K562 (cell line): ENCODE data around the gene ACBD4. TPM values are rescaled to one million over a fixed set of nuclear protein-coding genes. Genes with fewer than 3 reads are reported as not detected.

ENCODE experiments used
- BRD9 ChIP-seq: fragments of 450-650 bp; IDR thresholded peaks from 2 replicates; pipeline ENCODE4 v1.6.1; 2018; ENCODE audit warnings: low read depth; ENCODE audit not compliant: partially characterized antibody
- NR1H2 ChIP-seq: sonication (generic); formaldehyde crosslinking; IDR thresholded peaks from 2 replicates; pipeline ENCODE4 v1.4.0; 2020; ENCODE audit warnings: mild to moderate bottlenecking, missing genetic modification reagents
- PCBP1 ChIP-seq: fragments of 200-400 bp; formaldehyde crosslinking; IDR thresholded peaks from 2 replicates; pipeline ENCODE4 v1.6.1; 2018; ENCODE audit warnings: mild to moderate bottlenecking, low read depth, low read length; ENCODE audit not compliant: poor library complexity, severe bottlenecking
- PHB ChIP-seq: fragments of 250-450 bp; sonication (Bioruptor Pico); IDR thresholded peaks from 2 replicates; pipeline ENCODE4 v1.5.0; 2021
- POLR2A ChIP-seq: fragments of 450-650 bp; conservative IDR thresholded peaks from 2 replicates; pipeline ENCODE4 v1.6.1; 2016
- POLR2B ChIP-seq: fragments of 450-650 bp; IDR thresholded peaks from 2 replicates; pipeline ENCODE4 v1.6.1; 2018; ENCODE audit warnings: low read depth; ENCODE audit not compliant: partially characterized antibody
- PTTG1 ChIP-seq: fragments of 450-650 bp; IDR thresholded peaks from 2 replicates; pipeline ENCODE4 v1.6.1; 2016; ENCODE audit warnings: low read depth, mild to moderate bottlenecking, missing genetic modification characterization, missing compliant biosample characterization
- SMAD3 ChIP-seq: fragments of 450-650 bp; formaldehyde crosslinking; conservative IDR thresholded peaks from 2 replicates; pipeline ENCODE4 v1.4.0; 2020; ENCODE audit warnings: mild to moderate bottlenecking
- TFAM ChIP-seq: fragments of 250-450 bp; sonication (Bioruptor Pico); conservative IDR thresholded peaks from 2 replicates; pipeline ENCODE4 v1.5.0; 2021; ENCODE audit warnings: mild to moderate bottlenecking, moderate library complexity
- THAP7 ChIP-seq: fragments of 250-450 bp; sonication (Bioruptor Pico); IDR thresholded peaks from 2 replicates; pipeline ENCODE4 v1.5.0; 2021
- TRIM24 ChIP-seq, 2 experiments: fragments of 450-650 bp; IDR thresholded peaks; 2 replicates each; pipeline ENCODE4 v1.6.1; 2016
- XRCC4 ChIP-seq: IDR thresholded peaks from one replicate; pipeline ENCODE4 v1.6.1; 2011; ENCODE audit not compliant: insufficient read depth, insufficient read length; ENCODE audit errors: extremely low read depth
- ZNF431 ChIP-seq: sonication (generic); formaldehyde crosslinking; IDR thresholded peaks from 2 replicates; pipeline ENCODE4 v1.8.0; 2022; ENCODE audit warnings: mild to moderate bottlenecking, missing genetic modification reagents
- ZNF507 ChIP-seq: conservative IDR thresholded peaks from 2 replicates; pipeline ENCODE4 v1.6.1; 2017; ENCODE audit warnings: missing genetic modification characterization, missing compliant biosample characterization
- polyA plus RNA-seq, 8 experiments: library from polyadenylated mRNA; depleted of rRNA in 4 of 8; stranded (reverse) in 5 of 8; unstranded in 3 of 8; fragments of >200 nt; fragmentation: Nextera tagmentation in 2 of 8; fragmentation: Illumina TruSeq in 1 of 8; extraction: Ambion mirVana in 2 of 8; extraction: Trizol in 1 of 8; gene quantifications; 2 replicates each; pipeline versions ENCODE4 v1.2.1 to v1.2.3, GENCODE V29; 2011 to 2014; ENCODE audit warnings: inconsistent platforms in 1 of 8, missing spikeins in 1 of 8
- total RNA-seq, 7 experiments: library from RNA; depleted of rRNA in 6 of 7; stranded (reverse); fragments of >200 nt in 6 of 7; fragmentation: Illumina TruSeq in 2 of 7; extraction: Trizol in 2 of 7; gene quantifications; 2 replicates each; pipeline versions ENCODE4 v1.2.1 to v1.2.3, GENCODE V29; 2011 to 2021; ENCODE audit warnings: low replicate concordance in 1 of 7
- TF ChIP-seq, protein P1 (sequence below): sonication (generic); formaldehyde crosslinking; IDR thresholded peaks from 2 replicates; pipeline ENCODE4 v1.8.0; 2022; ENCODE audit warnings: mild to moderate bottlenecking, missing genetic modification reagents
- TF ChIP-seq, protein P2 (sequence below): fragments of 250-450 bp; sonication (Bioruptor Pico); IDR thresholded peaks from 2 replicates; pipeline ENCODE4 v1.6.1; 2021; ENCODE audit warnings: mild to moderate bottlenecking
- TF ChIP-seq, protein P3 (sequence below), 2 experiments: fragments of 150-350 bp in 1 of 2; IDR thresholded peaks; 2 replicates each; pipeline ENCODE4 v1.6.1; 2012 to 2016; ENCODE audit warnings: low read depth in 2 of 2, low read length in 2 of 2, mild to moderate bottlenecking in 1 of 2, moderate library complexity in 1 of 2

ACBD4 gene
- total and polyA plus RNA-seq, 9 of the 15 experiments (the other 6 are each of a cell fraction or from before 2014, with no cell fraction given), result 0.14 to 6.9 (median 4.6) TPM

GRCh38 chr17:45148183-45149036 lies 12.9 kb downstream of the ACBD4 start, which contains the start of gene HEXIM1 (continued):
- TF ChIP-seq, protein P1, sequence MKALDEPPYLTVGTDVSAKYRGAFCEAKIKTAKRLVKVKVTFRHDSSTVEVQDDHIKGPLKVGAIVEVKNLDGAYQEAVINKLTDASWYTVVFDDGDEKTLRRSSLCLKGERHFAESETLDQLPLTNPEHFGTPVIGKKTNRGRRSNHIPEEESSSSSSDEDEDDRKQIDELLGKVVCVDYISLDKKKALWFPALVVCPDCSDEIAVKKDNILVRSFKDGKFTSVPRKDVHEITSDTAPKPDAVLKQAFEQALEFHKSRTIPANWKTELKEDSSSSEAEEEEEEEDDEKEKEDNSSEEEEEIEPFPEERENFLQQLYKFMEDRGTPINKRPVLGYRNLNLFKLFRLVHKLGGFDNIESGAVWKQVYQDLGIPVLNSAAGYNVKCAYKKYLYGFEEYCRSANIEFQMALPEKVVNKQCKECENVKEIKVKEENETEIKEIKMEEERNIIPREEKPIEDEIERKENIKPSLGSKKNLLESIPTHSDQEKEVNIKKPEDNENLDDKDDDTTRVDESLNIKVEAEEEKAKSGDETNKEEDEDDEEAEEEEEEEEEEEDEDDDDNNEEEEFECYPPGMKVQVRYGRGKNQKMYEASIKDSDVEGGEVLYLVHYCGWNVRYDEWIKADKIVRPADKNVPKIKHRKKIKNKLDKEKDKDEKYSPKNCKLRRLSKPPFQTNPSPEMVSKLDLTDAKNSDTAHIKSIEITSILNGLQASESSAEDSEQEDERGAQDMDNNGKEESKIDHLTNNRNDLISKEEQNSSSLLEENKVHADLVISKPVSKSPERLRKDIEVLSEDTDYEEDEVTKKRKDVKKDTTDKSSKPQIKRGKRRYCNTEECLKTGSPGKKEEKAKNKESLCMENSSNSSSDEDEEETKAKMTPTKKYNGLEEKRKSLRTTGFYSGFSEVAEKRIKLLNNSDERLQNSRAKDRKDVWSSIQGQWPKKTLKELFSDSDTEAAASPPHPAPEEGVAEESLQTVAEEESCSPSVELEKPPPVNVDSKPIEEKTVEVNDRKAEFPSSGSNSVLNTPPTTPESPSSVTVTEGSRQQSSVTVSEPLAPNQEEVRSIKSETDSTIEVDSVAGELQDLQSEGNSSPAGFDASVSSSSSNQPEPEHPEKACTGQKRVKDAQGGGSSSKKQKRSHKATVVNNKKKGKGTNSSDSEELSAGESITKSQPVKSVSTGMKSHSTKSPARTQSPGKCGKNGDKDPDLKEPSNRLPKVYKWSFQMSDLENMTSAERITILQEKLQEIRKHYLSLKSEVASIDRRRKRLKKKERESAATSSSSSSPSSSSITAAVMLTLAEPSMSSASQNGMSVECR, result peak; percentile 50; the same call in 1 of the 2 replicates
- TF ChIP-seq POLR2A, result peak; percentile 100
- TF ChIP-seq XRCC4, result no peak
- TF ChIP-seq SMAD3 (CRISPR knock-in tag), result peak; percentile 92
- peak; percentile 57 to 76 for TF ChIP-seq TRIM24 (IDR thresholded peaks at IDR 0.05)
- peak; percentile 87; the same call in 1 of the 2 replicates for TF ChIP-seq THAP7 (CRISPR knock-in tag)
- TF ChIP-seq PCBP1, result peak; percentile 77
- TF ChIP-seq, protein P2, sequence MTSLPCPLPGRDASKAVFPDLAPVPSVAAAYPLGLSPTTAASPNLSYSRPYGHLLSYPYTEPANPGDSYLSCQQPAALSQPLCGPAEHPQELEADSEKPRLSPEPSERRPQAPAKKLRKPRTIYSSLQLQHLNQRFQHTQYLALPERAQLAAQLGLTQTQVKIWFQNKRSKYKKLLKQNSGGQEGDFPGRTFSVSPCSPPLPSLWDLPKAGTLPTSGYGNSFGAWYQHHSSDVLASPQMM (CRISPR knock-in tag), result no peak
- no peak for TF ChIP-seq ZNF507
- no peak for TF ChIP-seq PTTG1 (tag)
- peak; percentile 81; the same call in 1 of the 2 replicates for TF ChIP-seq NR1H2 (CRISPR knock-in tag)
- TF ChIP-seq TFAM (CRISPR knock-in tag), result no peak
- TF ChIP-seq BRD9, result peak; percentile 86
- TF ChIP-seq, protein P3, sequence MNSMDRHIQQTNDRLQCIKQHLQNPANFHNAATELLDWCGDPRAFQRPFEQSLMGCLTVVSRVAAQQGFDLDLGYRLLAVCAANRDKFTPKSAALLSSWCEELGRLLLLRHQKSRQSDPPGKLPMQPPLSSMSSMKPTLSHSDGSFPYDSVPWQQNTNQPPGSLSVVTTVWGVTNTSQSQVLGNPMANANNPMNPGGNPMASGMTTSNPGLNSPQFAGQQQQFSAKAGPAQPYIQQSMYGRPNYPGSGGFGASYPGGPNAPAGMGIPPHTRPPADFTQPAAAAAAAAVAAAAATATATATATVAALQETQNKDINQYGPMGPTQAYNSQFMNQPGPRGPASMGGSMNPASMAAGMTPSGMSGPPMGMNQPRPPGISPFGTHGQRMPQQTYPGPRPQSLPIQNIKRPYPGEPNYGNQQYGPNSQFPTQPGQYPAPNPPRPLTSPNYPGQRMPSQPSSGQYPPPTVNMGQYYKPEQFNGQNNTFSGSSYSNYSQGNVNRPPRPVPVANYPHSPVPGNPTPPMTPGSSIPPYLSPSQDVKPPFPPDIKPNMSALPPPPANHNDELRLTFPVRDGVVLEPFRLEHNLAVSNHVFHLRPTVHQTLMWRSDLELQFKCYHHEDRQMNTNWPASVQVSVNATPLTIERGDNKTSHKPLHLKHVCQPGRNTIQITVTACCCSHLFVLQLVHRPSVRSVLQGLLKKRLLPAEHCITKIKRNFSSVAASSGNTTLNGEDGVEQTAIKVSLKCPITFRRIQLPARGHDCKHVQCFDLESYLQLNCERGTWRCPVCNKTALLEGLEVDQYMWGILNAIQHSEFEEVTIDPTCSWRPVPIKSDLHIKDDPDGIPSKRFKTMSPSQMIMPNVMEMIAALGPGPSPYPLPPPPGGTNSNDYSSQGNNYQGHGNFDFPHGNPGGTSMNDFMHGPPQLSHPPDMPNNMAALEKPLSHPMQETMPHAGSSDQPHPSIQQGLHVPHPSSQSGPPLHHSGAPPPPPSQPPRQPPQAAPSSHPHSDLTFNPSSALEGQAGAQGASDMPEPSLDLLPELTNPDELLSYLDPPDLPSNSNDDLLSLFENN (IDR thresholded peaks at IDR 0.05; ENCODE audit: low read depth in 2 of 2, low read length in 2 of 2), result peak in 1 of 2 experiments; percentile 94; a peak in 2 of 4 replicates
- TF ChIP-seq PHB (CRISPR knock-in tag), result peak; percentile 98
- no peak; the same call in 1 of the 2 replicates for TF ChIP-seq ZNF431 (CRISPR knock-in tag)
- TF ChIP-seq POLR2B, result peak; percentile 100
